ENCODE data around the gene GLB1L. TPM values are rescaled to one million over a fixed set of nuclear protein-coding genes. Genes with fewer than 3 reads are reported as not detected.
A peak's percentile ranks its signal among the peaks of the same experiment; 100 is the strongest.

GLB1L gene
- total RNA-seq, 1 donor from 2014 or later: 16.1 TPM

GRCh38 chr2:219213026-219213415 is 32.2 kb downstream of the GLB1L start:
- Mint-ChIP-seq H3K27me3 (no peaks in the 10 kb centered on the region), H3K9me3 (no peaks in the 10 kb centered on the region), H3K4me1 (ENCODE audit: unreplicated experiment) (peaks cover 16% of the 10 kb centered on the region), H3K4me3 (no peak overlapping the region), H3K36me3 (no peaks in the 10 kb centered on the region), H3K27ac (no peak overlapping the region)
- TF ChIP-seq CTCF (conservative IDR thresholded peaks at IDR 0.05): no peak
- DNase-seq (ENCODE audit: extremely low spot score, unreplicated experiment): no peak

DNA sequence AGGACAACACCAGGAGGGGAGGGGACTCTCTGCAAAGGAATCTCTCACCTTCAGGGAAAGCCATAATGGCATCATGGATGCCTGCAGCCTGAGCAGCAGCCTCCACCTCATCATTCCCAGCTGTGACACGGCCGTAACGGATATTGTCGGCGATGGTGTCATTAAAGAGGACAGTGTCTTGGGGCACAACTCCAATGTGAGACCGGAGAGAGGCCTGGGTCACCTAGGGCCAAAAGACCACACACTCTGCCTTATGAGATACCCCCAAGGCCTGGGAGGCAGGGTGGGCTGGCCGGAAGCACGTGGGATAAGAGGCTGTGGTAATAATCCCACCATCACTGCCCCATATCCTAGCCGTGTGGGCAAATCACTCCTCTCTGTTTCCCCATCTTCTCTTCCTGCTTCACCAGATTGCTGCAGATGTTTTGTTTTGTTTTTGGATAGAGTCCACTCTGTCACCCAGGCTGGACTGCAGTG is 34.3 kb downstream of the GLB1L start:
- Mint-ChIP-seq H3K4me3 (no peak overlapping the region), H3K27me3 (peaks cover 4% of the 10 kb centered on the region), H3K36me3 (no peaks in the 10 kb centered on the region), H3K4me1 (ENCODE audit: unreplicated experiment) (peaks cover 23% of the 10 kb centered on the region), H3K27ac (no peak overlapping the region), H3K9me3 (no peaks in the 10 kb centered on the region)
- no peak for DNase-seq (ENCODE audit: extremely low spot score, unreplicated experiment)
- no peak for TF ChIP-seq CTCF (conservative IDR thresholded peaks at IDR 0.05)

DNA sequence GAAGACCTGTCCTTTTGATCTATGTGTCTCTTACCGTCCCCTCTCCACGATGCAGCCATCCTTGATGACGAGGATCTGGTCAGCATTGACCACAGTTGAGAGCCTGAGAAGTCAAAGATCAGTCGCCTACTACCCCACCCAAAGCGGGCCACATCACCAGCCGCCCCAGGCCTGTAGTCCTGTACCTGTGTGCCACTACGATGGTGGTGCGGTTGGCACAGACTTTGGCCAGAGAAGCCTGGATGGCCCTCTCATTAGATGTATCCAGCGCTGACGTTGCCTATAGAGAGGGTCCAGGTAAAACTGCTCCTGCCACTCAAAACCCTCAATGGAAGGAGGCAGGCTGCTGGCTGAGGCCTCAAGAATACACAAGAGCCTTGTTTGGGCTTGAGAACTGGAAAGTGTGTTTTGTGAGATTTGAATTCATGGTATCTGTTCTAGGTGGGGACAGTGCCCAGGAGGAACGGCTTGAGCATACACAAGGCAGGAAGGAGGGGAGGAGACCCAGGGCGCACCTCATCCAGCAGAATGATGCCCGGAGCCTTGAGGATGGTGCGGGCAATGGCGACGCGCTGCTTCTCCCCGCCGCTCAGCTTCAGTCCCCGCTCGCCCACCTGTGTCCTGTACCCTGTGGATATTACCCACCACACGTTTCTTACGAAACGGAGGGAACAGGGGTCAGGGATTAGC is 34.9 kb downstream of the GLB1L start:
- TF ChIP-seq CTCF (conservative IDR thresholded peaks at IDR 0.05): no peak
- Mint-ChIP-seq H3K9me3 (no peaks in the 10 kb centered on the region), H3K36me3 (no peaks in the 10 kb centered on the region), H3K27ac (no peak overlapping the region), H3K27me3 (peaks cover 4% of the 10 kb centered on the region), H3K4me3 (no peak overlapping the region), H3K4me1 (ENCODE audit: unreplicated experiment) (peaks cover 23% of the 10 kb centered on the region)
- DNase-seq (ENCODE audit: extremely low spot score, unreplicated experiment): no peak

DNA sequence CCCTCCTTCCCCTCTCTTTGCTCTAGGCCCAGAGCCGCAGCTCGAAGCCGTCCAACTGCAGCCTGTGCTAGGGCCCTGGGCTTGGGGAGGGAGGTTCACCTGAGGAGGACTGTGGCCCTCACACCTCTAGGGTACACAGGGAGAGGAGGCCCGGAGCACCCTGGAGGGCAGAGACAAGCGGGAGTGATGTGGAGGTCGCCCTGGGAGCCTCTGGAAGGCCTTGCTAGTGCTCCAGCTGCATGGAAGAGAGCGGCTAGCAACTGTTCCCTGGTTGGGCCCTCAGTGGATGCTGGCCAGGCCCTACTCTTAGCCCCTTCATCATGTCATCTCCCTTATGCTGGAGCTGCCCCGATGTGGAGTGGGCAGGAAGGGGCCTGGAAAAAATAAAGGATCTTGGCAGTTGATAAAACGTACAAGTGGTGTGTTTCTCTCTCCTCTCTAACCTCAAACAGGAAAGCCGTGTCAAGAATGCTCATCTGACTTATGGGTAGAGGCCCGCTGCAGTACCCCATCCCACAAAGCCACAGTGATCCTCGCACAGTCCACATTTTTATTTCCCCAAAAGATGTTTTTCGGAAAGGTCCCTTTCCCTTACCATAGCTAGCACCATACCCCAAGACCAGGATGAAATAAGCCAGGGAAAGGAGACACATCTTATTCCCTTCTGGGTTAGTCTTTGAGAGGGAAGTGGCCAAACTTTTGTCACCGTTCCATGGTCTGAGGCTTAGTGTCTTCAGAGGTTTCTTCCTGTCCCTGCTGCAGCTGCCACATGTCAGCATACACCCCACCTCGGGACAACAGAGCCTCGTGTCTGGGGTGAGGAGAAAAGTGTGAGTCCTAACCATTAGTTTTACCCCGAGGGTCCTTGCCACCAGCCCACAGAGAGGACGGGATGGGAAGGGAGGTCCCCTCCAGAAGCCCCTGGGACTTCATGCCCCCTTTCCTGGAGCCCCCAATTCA is 35.7 kb downstream of the GLB1L start:
- H3K4me3 Mint-ChIP-seq: no peak overlapping the region
- no peak for TF ChIP-seq CTCF (conservative IDR thresholded peaks at IDR 0.05)
- no peaks in the 10 kb centered on the region for H3K9me3 Mint-ChIP-seq
- peaks cover 4% of the 10 kb centered on the region for H3K27me3 Mint-ChIP-seq
- H3K4me1 Mint-ChIP-seq (ENCODE audit: unreplicated experiment): peaks cover 18% of the 10 kb centered on the region
- peak overlapping the region; percentile 67 for H3K27ac Mint-ChIP-seq
- DNase-seq (ENCODE audit: extremely low spot score, unreplicated experiment): no peak
- no peaks in the 10 kb centered on the region for H3K36me3 Mint-ChIP-seq

DNA sequence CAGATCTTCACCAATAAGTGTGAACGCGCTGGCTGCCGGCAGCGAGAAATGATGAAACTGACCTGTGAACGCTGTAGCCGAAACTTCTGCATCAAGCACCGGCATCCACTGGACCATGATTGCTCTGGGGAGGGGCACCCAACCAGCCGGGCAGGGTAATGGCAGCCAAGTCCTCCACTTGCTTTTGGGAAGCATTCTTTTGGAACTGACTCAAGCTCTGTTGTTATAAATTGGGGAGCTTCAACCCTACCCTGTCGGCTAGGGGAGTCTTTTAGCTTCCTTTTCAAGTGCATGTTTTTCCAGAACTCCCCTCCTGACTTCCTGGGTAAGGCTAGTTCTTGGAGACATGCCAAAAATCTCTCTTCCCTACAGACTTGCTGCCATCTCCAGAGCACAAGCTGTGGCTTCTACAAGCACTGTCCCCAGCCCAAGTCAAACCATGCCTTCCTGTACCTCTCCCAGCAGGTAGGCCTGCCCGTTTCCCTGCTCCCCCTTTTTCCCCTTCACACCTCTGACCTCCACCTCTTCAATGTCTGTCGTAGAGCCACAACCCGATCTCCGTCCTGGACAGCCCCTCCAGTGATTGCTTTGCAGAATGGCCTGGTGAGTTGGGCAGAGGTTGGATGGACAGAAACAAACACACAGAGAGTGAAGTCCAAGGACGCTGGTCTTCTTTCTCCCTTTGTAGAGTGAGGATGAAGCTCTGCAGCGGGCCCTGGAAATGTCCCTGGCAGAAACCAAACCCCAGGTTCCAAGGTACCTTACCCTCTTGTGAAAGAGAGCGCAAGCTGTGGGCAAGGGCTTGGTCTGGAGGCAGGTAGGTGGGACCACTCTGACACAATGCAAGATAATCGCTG is 37.1 kb downstream of the GLB1L start:
- peaks cover 18% of the 10 kb centered on the region for H3K4me1 Mint-ChIP-seq (ENCODE audit: unreplicated experiment)
- peak overlapping the region; percentile 97 for H3K4me3 Mint-ChIP-seq
- no peak for TF ChIP-seq CTCF (conservative IDR thresholded peaks at IDR 0.05)
- peaks cover 8% of the 10 kb centered on the region for H3K27me3 Mint-ChIP-seq
- H3K27ac Mint-ChIP-seq: peak overlapping the region; percentile 98
- H3K36me3 Mint-ChIP-seq: no peaks in the 10 kb centered on the region
- H3K9me3 Mint-ChIP-seq: no peaks in the 10 kb centered on the region
- no peak for DNase-seq (ENCODE audit: extremely low spot score, unreplicated experiment)
